Measurements from ENCODE around the gene FLOT1. TPM values are rescaled to one million over a fixed set of nuclear protein-coding genes. Genes with fewer than 3 reads are reported as not detected.

FLOT1 gene
- total RNA-seq, 1 donor from 2014 or later: 32.6 TPM

- DNase-seq: no peak
Observed at GRCh38 chr6:30700340-30700739, 42.1 kb downstream of the FLOT1 start.

DNA sequence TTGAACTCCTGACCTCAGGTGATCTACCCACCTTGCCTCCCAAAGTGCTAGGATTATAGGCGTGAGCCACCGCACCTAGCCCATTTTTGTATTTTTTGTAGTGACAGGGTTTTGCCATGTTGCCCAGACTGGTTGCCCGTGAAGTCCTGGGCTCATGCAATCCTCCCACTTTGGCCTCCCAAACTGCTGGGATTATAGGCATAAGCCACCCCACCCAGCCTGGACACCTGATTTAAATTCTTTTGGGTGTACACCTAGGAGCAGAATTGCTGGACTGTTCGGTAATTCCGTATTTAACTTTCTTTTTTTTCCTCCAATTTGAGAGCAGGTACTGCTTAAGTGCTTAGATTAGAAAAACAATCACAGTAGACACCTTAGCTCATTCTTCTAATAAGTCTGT, 46.1 kb downstream of the FLOT1 start:
- DNase-seq: no peak

DNA sequence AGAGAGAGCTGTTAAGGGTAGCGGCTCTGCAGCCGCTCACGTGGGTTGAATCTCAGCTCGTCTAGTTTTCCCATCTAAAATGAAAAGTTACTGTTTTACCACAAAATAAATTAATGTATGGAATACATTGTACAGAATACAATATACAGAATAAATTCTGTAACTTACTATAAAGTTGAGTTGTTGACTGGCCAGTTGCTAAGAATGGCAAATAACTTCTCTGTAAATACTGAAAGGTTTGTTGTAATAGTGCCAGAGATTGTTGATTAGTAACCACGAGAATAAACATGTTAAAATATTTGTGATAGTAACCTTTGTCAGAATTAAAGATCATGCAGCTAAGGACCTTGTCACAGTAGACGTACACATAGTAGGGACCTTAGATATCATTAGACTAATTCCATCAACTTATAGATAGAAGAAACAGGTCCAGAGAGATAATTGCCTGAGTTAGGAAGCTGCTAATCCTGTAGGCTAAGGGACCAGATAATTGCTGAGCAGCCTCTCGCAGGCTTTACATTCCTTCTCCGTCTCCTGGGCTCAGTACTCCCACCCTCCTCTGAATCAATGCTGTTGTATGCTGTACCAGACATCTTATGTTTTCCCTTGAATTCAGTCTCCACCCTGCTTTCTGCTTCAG, 51.2 kb downstream of the FLOT1 start:
- DNase-seq: no peak

GRCh38 chr6:30690403-30691207, 51.9 kb downstream of the FLOT1 start, which contains the start of gene NRM:
Gene NRM, minus strand, starts transcription at chr6:30690984. Its CDS starts 10 bp downstream, at chr6:30690974.
- DNase-seq: peak; percentile 89

GRCh38 chr6:30689985-30690384, 52.5 kb downstream of the FLOT1 start:
- no peak for DNase-seq

GRCh38 chr6:30689022-30689865, 53.2 kb downstream of the FLOT1 start:
- no peak for DNase-seq

DNA sequence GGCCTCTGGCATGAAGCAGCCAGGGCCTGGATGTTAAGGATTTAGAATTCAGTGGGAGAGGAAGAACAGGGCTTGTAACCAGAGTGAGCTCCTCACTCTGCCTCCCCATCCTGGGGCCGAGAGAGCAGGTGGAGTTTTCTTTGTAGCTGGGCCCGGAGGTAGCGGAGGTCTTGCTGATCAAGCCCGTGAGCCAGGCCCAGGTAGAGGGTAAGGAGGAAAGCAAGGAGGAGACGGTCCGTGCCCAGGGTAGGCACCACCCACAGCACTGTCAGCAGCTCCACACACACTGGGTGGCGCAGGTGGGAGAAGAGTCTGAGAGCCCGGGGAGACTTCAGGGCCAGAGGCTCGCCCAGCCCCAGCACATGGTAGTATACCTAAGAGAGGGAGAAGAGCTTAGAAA, 53.9 kb downstream of the FLOT1 start:
- DNase-seq: no peak

DNA sequence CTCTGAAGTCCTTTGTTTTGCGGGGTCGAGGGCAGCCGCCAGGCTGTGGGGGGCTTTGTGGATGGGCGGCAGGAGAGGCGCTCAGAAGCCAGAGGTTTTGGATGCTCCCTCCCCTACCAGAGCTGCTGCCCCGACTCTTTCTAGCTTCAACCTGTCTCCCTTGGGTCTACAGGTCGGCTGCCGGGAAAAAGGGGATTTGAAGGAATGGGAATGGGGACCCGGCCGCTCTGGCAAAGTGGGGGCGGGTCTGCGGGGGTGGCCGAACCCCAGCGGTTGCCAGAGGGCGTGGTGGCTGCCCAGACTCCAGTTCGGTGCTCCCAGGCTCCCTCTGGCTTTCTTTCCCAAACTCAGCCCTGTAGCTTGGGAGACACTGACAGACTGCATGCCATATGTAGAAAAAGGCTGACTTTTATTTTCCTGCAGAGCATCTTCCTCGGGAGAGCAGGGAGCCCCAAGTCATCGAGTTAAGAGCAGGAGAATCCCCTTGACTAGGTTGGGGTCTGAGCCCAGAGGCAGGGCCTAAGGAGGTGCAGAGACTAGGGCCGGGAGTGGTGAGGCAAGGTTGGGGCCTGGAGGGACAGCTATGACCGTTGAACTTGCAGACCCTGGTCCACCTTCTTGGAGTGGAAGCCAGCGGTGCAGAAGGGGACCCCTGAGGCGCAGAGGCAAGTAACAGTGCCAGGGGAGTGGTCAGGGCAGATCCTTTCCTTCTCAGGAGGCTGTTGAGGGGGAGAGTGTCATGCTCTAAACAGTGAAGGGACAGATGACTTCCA, 54.6 kb downstream of the FLOT1 start:
- DNase-seq: peak; percentile 53

DNA sequence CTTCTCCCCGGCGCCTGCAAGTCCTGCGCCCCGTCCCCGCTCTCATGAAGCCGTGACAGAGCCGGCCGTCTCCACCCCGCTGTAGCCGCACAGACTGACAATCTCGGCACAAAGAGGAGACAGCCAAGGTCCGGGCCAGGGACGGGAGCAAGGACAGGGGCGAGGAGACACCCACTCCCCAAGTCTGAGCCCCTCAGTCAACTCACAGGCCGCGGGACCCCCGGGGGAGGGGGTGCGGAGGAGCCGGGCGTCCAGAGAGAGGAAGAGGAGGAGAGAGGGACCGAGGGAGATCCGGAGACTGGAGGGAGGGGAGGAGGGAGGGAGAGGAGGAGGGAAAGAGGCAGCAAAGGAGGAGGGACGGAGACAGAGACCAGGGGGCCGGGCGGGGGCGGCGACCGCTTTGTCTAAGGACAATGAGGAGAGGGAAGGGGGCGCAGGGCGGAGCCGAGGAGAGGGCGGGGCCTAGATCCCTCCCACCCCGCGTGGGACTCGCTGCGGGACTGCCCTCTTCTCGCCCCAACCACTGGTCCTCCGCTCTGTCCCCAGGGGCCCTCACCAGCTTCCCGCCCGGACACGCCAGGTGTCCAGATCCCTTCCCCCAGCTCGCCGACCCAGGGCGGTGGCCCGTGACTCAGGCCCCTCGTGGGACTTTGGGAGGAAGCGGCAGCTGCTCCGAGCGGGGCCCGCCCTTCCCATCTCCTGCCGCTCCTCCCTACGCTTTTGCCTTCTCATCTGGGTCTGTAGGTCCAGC, 55.4 kb downstream of the FLOT1 start:
- DNase-seq: peak; percentile 96

GRCh38 chr6:30686009-30686907, 56.2 kb downstream of the FLOT1 start, which contains the start of gene PPP1R18:
Gene PPP1R18, minus strand, starts transcription at chr6:30686645. Its CDS starts 627 bp downstream, at chr6:30686018.
- DNase-seq: peak; percentile 64

DNA sequence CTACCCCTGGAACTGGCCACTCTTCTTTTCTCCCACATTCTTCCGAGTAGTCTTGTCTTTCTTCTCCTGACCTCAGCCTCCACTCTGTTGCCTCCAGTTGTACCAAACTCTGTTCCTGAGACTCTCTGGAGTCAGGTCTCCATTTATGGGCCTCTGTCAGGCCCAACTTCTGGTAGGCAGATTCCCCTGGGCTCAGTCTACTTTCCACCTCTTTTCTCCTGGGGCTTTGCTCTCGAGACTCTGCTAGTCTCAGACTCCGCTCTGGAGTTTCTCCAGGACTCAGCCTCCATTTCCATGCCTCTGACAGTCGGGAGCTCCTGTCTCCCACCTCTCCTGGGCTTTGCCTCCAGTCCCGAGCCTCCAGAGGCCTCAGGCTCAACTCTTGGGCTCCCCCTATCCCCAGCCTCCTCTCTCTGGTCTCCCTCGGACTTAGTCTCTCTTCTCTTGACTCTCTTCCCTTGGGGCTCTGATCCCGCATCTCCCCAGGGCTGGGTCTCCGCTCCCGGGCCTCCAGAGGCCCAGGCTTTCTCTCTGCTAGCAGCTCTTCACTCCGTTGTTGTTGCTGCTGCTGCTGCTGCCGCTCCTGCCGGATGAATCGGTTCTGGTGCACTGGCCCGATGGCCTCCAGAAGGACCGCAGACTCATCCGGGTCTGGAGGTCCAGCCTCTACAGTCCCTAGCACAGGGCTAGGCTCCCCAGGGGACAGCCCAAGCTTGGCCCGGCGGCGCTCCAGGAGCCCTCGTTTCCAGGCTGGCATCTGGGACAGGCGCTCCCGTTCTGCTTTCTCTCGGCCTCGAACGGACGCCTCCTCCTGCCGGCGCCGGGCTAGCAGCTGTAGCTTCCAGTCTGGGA, 57.1 kb downstream of the FLOT1 start:
- DNase-seq: no peak

DNA sequence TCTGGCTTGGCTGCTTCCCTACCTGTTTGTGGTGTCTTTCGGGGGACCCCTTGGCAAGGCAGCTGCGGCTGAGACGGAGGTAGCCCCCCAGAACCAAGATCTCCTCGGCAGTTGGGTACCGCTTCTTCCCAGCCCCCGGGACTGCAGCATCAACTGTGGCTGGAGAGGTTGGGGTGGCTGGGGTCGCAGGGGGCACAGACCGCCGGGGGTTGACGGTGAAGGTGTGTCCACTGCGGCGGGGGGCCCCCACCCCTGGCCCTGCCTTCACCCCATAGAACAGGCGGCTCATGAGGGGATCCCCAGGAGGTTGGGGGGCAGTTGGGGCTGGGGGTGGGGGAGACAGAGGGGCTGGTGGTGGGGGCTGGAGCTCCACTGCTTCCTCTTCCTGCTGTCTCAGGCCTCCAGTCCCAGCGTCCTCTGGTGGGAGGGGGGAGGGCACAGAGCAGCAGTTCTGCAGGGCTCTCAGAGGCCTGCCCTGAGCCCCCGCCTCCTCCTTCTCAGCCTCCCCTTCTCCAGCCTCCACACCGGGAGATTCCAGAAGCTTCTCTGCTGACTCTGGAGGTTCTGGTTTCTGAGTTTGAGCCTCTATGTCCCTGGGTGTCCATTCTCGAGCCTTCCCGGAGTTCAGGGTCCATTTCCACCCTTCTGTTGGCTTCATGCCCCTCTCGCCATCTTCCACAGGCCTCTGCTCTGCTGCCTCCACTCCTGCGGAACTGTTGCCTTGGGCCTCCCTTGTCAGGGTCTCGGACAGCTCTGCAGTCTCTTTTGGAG, 57.9 kb downstream of the FLOT1 start:
- no peak for DNase-seq

GRCh38 chr6:30683980-30684338, 58.5 kb downstream of the FLOT1 start:
- peak; percentile 11 for DNase-seq

DNA sequence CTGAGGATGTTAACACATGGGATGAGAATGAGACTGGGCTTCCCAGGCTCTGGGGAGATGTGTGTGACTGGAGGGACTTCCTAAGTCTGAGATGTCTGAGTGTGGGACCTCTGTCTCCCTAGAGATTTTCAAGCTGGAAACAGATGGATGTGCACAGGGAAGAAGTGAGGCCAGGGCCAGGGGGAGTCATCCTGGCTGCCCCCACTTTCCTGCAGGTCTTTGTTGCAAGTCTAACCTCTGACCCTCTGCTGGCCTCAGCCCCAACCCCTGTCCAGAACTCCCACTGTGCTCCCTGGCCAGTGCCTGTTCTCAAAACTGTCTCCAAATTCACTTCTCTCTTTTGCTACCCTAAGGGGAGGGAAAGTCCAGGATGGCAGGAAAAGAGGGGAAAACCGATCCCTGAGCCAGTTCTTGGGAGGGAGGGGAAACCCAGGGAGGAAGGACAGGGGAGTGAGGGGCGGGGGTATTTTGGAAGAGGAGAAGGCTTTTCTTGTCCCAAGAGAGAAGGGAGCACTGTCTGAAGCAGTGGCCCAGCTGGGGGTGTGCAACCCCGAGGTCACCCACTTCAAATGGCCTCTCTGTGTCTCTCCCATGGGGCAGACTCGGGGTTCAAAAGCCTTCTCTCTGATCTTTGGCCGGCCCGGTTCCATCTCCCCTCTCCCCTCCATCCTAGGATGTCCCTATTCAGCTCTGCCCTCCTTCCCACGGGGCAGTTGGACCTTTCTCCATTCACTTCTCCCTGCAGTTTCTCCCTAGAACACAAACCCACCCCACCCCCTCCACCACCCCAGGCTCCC, 59.1 kb downstream of the FLOT1 start:
- peak; percentile 8 for DNase-seq

- DNase-seq: peak; percentile 22
Observed at GRCh38 chr6:30682143-30683117, 60.1 kb downstream of the FLOT1 start.

DNA sequence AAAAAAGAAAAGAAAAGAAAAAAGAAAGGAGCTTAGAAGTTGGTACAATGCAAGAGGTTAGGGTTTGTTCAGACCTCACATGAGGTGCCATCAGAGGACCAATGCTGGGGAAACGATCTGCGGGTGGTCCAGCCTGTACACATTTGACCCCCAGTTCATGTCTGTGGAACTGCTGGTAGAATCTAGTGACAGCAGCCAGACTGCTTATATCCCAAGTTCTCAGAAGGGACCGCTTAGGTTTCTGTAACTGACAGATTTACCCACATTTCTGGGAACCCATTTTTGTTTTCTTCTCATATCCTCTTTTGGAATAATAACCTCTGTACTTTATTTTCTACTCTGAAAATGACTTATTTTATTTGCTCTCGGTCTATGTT, 60.7 kb downstream of the FLOT1 start:
- no peak for DNase-seq
